ENCODE data around the gene S100A14. TPM values are rescaled to one million over a fixed set of nuclear protein-coding genes. Genes with fewer than 3 reads are reported as not detected.
"Not testable (repeated sequence)": the region's sequence is repeated elsewhere in the genome, so short reads cannot be mapped to it uniquely, and the experiment has no call there.

Gene S100A14
- total RNA-seq, 3 donors from 2014 or later = 122 to 361 (median 325) TPM

DNA sequence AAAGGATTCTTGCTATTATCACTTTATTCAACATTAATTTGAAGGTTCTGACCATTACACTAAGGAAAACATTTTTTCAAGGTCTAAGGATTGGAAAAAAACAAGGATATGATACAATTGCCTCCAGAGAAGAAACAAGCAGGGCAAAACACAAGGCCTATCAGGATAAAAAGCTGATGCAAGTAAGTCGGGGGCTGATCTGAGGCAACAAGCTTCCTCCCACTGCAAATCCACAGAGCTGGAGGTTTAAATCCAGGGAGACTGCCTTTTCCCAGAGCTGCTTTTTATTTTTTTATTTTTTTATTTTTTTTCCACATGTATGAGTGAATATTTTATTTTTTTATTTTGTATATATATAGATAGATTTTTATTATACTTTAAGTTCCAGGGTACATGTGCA, 31.1 kb downstream of the S100A14 start:
- Histone ChIP-seq H3K36me3 (ENCODE audit: low read depth) (no peaks in the 10 kb centered on the region), H3K4me3 (no peak overlapping the region), H3K4me1 (ENCODE audit: low read depth) (no peaks in the 10 kb centered on the region), H3K9me3 (no peaks in the 10 kb centered on the region)
- TF ChIP-seq, protein P1, sequence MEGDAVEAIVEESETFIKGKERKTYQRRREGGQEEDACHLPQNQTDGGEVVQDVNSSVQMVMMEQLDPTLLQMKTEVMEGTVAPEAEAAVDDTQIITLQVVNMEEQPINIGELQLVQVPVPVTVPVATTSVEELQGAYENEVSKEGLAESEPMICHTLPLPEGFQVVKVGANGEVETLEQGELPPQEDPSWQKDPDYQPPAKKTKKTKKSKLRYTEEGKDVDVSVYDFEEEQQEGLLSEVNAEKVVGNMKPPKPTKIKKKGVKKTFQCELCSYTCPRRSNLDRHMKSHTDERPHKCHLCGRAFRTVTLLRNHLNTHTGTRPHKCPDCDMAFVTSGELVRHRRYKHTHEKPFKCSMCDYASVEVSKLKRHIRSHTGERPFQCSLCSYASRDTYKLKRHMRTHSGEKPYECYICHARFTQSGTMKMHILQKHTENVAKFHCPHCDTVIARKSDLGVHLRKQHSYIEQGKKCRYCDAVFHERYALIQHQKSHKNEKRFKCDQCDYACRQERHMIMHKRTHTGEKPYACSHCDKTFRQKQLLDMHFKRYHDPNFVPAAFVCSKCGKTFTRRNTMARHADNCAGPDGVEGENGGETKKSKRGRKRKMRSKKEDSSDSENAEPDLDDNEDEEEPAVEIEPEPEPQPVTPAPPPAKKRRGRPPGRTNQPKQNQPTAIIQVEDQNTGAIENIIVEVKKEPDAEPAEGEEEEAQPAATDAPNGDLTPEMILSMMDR (IDR thresholded peaks at IDR 0.05) = no peak
- intact Hi-C loops (cut with DNase I, micrococcal nuclease) = no loop called here
- no peak for ATAC-seq
- DNase-seq = no peak

DNA sequence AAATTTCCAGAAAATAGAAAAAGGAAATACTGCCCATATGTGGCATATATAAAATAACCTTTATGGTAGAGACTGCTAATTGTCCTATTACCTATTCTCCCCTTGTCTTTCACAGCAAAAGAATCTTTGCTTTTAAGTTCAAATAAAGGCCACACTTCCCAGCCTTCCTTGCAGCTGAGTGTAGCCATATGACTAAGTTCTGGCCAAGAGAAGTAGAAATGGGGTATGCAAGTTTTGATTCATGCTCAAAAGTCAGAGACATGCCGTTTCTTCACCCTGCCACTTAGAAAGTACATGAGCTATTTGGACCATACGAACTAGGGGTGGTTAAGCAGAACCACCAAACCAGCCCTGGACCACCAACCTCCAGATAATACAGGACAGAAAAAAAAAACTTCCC, 32.1 kb downstream of the S100A14 start:
- ATAC-seq (no peak), DNase-seq (no peak)
- Histone ChIP-seq H3K4me1 (ENCODE audit: low read depth) (no peaks in the 10 kb centered on the region), H3K36me3 (ENCODE audit: low read depth) (no peaks in the 10 kb centered on the region), H3K4me3 (no peak overlapping the region), H3K9me3 (no peaks in the 10 kb centered on the region)
- intact Hi-C loops (cut with DNase I, micrococcal nuclease) = no loop called here
- TF ChIP-seq, protein P1 (IDR thresholded peaks at IDR 0.05) = no peak

DNA sequence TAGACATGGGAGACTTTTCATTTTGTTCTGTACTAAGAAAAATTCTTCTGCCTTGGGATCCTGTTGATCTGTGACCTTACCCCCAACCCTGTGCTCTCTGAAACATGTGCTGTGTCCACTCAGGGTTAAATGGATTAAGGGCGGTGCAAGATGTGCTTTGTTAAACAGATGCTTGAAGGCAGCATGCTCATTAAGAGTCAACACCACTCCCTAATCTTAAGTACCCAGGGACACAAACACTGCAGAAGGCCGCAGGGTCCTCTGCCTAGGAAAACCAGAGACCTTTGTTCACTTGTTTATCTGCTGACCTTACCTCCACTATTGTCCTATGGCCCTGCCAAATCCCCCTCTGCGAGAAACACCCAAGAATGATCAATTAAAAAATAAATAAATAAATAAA, 32.6 kb downstream of the S100A14 start:
- intact Hi-C loops (cut with DNase I, micrococcal nuclease); DNase-seq; H3K36me3 ChIP-seq (ENCODE audit: low read depth); H3K4me3 ChIP-seq; H3K4me1 ChIP-seq (ENCODE audit: low read depth); ATAC-seq; H3K9me3 ChIP-seq: not testable (repeated sequence)

DNA sequence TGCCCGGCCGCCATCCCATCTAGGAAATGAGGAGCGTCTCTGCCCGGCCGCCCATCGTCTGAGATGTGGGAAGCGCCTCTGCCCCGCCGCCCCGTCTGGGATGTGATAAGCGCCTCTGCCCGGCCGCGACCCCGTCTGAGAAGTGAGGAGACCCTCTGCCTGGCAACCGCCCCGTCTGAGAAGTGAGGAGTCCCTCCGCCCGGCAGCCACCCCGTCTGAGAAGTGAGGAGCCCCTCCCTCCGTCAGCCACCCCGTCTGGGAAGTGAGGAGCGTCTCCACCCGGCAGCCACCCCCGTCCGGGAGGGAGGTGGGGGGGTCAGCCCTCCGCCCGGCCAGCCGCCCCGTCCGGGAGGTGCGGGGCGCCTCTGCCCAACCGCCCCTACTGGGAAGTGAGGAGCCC, 33.3 kb downstream of the S100A14 start:
- H3K9me3 ChIP-seq; H3K36me3 ChIP-seq (ENCODE audit: low read depth); ATAC-seq; DNase-seq; H3K4me1 ChIP-seq (ENCODE audit: low read depth); H3K4me3 ChIP-seq; intact Hi-C loops (cut with DNase I, micrococcal nuclease): not testable (repeated sequence)

DNA sequence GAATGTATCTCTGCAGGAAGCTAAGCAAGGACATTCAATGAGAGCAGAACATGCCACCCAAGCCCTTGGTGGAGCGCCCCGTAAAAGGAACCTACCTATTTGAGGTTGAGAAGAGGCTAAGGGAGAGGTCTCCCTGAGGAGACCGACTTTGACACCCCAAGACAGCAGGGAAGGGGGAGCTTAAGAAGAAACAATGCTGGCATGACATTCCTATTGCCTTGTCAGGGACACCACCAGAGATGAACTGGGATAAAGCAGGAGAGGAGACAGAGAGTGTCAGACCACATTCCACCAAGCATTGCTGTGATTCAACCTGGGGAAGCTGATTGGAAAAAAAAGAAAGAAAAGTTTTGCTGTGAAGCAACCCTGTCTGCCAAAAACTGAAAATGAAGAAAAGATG, 37.2 kb downstream of the S100A14 start:
- TF ChIP-seq, protein P1 (IDR thresholded peaks at IDR 0.05) = no peak
- DNase-seq = no peak
- Histone ChIP-seq H3K9me3 (peaks cover 2% of the 10 kb centered on the region), H3K4me3 (no peak overlapping the region), H3K36me3 (ENCODE audit: low read depth) (no peaks in the 10 kb centered on the region), H3K4me1 (ENCODE audit: low read depth) (peaks cover 10% of the 10 kb centered on the region)
- intact Hi-C loops (cut with DNase I, micrococcal nuclease) = no loop called here
- ATAC-seq = no peak

DNA sequence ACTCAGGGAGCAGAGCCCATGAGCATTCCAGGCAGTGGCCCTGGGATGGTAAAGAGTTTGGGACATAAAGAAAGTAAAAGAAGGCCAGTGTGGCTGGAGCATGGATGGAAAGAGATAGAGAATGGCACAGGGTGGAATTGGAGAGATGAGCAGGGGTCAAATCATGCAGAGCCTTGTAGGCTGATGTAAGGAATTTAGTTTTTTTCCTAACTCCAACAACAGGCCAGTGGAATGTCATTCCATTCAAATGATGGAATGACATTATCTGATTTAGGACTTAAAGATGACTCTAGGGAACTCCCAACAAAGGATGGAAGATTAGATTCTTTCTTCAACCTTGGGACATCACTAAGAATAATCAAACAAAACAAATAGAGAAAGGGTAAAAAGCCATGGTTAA, 37.6 kb downstream of the S100A14 start:
- intact Hi-C loops (cut with DNase I, micrococcal nuclease) = no loop called here
- no peak for DNase-seq
- ATAC-seq = no peak
- Histone ChIP-seq H3K9me3 (peaks cover 2% of the 10 kb centered on the region), H3K36me3 (ENCODE audit: low read depth) (no peaks in the 10 kb centered on the region), H3K4me3 (no peak overlapping the region), H3K4me1 (ENCODE audit: low read depth) (peaks cover 12% of the 10 kb centered on the region)
- TF ChIP-seq, protein P1 (IDR thresholded peaks at IDR 0.05) = no peak

DNA sequence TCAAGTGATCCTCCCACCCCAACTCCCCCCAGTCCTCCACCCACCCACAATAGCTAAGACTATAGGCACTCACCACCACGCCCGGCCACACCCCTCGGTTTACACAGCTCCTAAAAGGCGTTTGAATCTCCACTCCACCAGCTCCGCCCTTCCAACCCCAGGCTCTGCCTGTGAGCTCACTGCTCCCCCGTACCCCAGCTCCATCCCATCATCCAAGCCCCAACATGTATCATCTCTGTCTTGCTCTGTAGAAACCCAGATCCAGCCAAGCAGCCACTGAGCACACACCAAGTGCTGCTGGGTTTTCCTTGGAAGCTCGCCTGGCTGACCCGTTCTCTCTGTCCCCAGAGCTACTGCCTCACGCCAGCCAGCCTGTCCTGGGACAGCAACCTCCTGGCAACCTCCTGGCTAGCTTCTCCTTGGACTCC, 38.5 kb downstream of the S100A14 start:
- H3K4me3 ChIP-seq = no peak overlapping the region
- peaks cover 2% of the 10 kb centered on the region for H3K9me3 ChIP-seq
- peak in 2 of 3 donors; percentile 73 to 76 for DNase-seq
- H3K36me3 ChIP-seq (ENCODE audit: low read depth) = no peaks in the 10 kb centered on the region
- peaks cover 14% of the 10 kb centered on the region for H3K4me1 ChIP-seq (ENCODE audit: low read depth)
- intact Hi-C loops (cut with DNase I, micrococcal nuclease) = no loop called here
- TF ChIP-seq, protein P1 (IDR thresholded peaks at IDR 0.05) = no peak
- ATAC-seq = peak; percentile 76
